OCI-LY1 (cell line): ENCODE data around the gene TRIB2.

Source experiments
- CTCF ChIP-seq: fragments of 200-600 bp; sonication (generic), shearing (Covaris generic); IDR thresholded peaks from 2 replicates; pipeline ENCODE4 v1.5.1; 2017; ENCODE audit warnings: mild to moderate bottlenecking, antibody characterized with exemption, low read length, moderate library complexity, mixed read lengths
- EZH2 ChIP-seq: fragments of 200-600 bp; sonication (generic), shearing (Covaris generic); IDR thresholded peaks from 2 replicates; pipeline ENCODE4 v1.8.0; 2017; ENCODE audit warnings: borderline replicate concordance, mixed run types, mild to moderate bottlenecking, antibody characterized with exemption, low read length, moderate library complexity, mixed read lengths

- TF ChIP-seq CTCF = peak; percentile 85
- no peak for TF ChIP-seq EZH2
Observed at GRCh38 chr2:12716032-12716281, 779 bp upstream of the TRIB2 start.
